GM18511 (cell line): ENCODE measurements around the gene TXN.

Experiments used
- ATAC-seq: cut with Tn5 transposase; IDR thresholded peaks from one replicate; pipeline ENCODE4 v1.9.1; 2021; ENCODE audit warnings: mild to moderate bottlenecking, moderate library complexity; ENCODE audit not compliant: unreplicated experiment

Gene TXN

GRCh38 chr9:110256380-110257096, at the start of gene TXN:
Gene TXN, minus strand, starts transcription at chr9:110256507. Its CDS starts 72 bp downstream, at chr9:110256435.
- peak; percentile 73 for ATAC-seq

- no peak for ATAC-seq
Measured at GRCh38 chr9:110303133-110303532, 46.8 kb upstream of the TXN start.

GRCh38 chr9:110298043-110298605, 41.8 kb upstream of the TXN start:
- ATAC-seq, result no peak

DNA sequence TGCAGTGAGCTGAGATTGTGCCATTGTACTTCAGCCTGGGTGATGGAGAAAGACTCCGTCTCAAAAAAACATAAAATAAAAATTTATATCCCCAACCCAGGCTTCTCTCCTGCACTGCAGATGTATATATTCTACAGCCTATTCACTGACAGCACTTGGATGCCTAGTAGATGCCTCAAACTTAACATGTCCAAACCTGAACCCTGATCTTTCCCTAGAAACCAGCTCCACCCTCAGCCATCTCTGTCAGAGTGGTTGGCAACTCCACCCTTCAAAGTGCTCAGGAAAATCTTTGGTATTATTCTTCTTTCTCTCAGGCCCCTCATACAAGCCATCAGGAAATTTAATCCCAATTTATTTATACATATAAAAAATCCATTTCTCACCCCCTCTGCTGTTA, 36.9 kb upstream of the TXN start:
- no peak for ATAC-seq

- ATAC-seq, result no peak
Measured at GRCh38 chr9:110291921-110292557, 35.7 kb upstream of the TXN start.

DNA sequence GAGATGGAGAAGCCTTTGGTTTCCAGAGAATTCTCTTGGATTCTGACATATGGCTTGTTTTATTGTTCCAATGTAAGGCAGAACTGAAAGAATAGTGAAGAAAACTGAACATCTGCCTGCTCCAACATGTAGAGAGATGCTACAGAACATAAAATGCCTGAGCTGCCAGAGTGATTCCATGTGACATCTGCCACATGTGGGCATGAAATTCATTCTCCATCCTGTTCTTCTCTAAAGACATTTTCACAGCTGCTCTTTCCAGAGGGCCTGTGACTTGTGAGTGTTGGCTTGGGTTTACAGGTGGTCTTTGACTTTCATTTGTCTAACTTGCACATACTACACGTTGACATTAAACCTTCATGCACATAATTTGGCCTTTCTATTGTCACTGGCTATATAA, 33.7 kb upstream of the TXN start:
- no peak for ATAC-seq

GRCh38 chr9:110288503-110288902, 32.2 kb upstream of the TXN start:
- ATAC-seq, result no peak

GRCh38 chr9:110287289-110287680, 31.0 kb upstream of the TXN start:
- no peak for ATAC-seq

GRCh38 chr9:110284211-110284844, 28.0 kb upstream of the TXN start:
- peak; percentile 49 for ATAC-seq

DNA sequence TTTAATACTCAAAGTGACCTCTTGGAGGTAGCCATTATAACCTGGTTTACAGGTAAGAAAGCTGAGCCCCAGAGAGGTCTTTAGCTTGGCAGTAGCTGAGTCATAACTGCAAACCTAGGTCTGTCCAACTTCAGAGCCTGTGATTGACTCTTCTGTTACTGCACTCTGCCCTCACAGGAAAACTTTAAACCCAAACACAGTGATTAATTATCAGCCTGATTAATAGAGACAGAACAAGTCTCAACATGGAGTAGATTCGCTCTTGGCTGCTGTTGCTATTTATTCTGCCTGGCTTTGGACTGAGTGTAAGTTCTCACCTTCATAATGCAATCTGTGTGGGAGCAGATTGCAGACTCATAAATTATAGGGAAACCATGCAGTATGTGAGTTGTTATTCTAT, 27.4 kb upstream of the TXN start:
- peak; percentile 79 for ATAC-seq

GRCh38 chr9:110282739-110283081, 26.4 kb upstream of the TXN start:
- ATAC-seq, result no peak

- ATAC-seq, result no peak
Measured at GRCh38 chr9:110282018-110282738, 25.9 kb upstream of the TXN start.

DNA sequence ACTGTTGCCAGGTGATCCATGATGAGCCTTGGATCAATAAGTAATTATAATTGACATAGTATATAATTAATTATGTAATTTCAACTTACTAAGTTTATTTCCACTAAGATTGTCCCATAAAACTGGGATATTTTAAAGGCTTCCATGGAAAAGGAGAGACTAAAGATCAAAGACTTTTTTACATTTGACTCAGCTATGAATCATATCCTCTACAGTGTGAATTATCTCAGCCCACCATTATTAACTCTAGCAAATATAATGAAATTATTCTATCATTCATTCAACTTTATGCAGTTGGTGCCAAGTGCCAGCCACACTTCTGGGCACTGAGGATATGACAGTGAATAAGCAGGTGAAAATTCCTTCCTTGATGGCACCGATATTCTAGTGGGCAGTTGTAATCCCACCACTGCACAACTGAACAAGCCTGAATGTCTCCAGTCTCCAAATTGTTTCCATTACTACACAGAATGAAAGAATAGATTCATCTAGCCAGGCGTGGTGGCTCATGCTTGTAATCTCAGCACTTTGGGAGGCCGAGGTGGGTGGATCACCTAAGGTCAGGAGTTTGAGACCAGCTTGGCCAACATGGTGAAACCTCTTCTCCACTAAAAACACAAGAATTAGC, 21.9 kb upstream of the TXN start:
- no peak for ATAC-seq

- ATAC-seq, result no peak
Measured at GRCh38 chr9:110276781-110277180, 20.5 kb upstream of the TXN start.

DNA sequence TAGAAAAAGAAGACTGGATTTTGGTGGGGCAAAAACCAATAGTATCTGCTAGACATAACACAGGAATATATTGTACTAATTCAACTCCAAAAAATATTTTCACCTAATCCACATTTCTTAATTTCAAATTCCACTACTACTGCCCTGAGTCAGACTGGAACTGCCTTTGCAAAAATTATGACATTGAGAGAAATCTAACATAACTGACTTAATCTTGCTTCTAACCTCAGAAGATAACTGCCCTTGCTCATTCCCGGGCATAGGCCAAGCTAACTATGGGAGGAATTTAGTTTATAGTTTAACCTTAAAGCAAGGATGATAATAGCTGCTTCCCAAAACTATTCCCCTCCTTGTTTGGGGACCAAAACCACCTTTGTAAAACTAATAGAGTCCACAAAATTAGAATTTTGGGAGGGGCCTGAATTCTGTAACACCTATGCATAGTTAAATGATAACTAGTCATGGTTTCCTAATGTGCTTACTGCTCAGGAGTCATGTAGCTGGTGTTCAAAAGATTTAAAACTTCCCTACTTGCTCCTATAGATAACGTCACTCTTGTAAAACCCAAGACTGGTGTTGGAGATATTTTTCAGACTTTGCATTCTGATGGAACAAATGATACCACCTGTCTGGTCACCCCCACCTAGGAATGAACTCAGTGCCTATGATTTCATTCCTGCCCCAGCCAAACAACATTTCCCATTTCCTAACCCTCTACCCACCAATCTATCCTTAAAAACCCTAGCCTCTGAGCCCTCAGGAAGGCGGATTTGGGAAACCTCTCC, 14.1 kb upstream of the TXN start:
- ATAC-seq, result no peak

- no peak for ATAC-seq
Measured at GRCh38 chr9:110266795-110267194, 10.5 kb upstream of the TXN start.

- ATAC-seq, result no peak
Measured at GRCh38 chr9:110261632-110262031, 5.3 kb upstream of the TXN start.

- ATAC-seq, result no peak
Measured at GRCh38 chr9:110260911-110261310, 4.6 kb upstream of the TXN start.

DNA sequence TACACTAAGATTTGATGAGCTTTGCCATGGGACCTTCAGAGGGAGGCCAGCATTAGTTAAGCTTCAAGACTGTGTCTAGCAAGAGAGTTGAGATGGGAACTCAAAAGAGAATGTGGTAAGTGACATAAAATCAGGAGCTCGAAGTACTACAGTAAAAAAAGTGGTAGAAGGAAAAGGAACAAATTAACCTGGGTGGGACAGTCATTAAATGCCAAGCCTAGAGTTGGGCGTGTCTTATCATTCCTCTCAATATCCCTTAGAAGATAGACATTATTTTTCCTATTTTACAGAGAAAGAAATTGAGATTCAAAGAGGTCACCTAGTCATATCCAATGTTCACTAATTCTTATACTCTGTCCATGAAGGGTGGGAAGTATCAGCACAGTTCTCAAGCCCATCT, 3.3 kb upstream of the TXN start:
- ATAC-seq, result no peak

DNA sequence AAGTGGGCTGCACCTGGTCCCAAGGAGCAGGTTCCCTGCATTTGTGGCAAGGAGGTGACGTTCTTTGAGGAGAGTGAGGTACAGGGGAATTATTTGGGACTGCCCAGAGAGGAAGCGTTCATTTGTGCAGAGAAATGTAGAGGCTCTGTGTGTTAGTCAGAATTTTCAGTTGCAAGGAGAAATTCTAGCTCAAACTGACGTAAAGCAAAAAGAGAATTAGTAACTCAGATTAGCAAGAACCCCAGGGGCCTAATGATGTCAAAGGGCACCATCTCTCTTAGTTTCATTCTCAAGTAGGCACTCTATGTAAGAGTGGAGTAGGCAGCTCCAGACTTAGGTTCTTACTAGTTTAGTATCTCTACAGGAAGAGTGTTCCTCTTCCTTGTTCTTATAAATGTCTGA, 2.4 kb upstream of the TXN start:
- ATAC-seq, result no peak
